MV-4-11 (cell line): Measurements from ENCODE around the gene NPAS2.

ENCODE experiments used
- DNase-seq: peaks from one replicate; lab custom pipeline; 2025; lab: John Stamatoyannopoulos, UW

NPAS2 gene

DNA sequence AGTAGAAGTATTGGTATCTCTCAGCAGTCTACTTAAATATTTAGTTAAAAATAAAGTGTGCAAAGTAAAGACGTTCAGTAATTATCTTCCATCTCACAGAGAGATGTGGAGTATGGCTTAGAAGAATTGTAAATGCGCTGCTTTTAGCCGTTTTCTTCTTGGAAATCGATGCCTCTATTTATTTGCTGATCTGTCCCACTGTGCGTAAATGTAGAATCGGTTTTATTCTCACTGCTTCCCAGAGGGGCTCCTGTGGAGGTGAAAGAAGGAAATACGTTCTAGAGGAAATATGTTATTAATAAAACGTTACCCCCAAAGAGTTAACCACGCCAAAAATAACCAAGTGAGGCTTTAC lies 1.9 kb downstream of the NPAS2 start:
- no peak for DNase-seq

DNA sequence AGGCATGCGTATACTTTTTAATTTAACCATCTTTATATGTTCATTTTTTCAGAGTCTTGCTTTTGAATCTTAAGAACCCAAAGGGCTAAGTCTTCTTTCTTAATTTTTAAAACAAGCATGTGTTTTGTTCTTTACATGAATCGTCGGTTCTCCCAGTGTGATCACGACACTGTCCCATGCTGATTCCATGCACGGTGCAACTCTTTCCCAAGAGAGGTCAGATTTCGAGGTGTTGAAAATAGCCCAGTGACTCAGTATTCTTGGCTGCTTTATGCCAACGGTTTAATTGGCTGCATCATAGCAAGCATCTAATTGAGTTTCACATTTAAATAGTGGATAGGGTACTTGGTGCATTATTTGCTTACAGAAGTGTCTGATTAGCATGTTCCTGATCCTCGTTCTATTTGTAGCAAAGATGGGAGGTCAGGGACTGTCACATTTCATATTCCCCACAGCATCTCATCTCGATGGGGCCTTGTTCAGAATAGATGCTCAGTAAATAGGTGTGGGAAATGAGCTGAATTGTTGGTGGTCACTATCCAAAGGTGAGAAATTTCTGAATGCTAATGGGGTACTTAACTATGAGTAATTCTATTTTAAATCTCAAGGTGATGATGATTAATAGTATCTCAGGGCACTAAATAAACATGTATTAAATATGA lies 2.8 kb downstream of the NPAS2 start:
- DNase-seq: no peak

DNA sequence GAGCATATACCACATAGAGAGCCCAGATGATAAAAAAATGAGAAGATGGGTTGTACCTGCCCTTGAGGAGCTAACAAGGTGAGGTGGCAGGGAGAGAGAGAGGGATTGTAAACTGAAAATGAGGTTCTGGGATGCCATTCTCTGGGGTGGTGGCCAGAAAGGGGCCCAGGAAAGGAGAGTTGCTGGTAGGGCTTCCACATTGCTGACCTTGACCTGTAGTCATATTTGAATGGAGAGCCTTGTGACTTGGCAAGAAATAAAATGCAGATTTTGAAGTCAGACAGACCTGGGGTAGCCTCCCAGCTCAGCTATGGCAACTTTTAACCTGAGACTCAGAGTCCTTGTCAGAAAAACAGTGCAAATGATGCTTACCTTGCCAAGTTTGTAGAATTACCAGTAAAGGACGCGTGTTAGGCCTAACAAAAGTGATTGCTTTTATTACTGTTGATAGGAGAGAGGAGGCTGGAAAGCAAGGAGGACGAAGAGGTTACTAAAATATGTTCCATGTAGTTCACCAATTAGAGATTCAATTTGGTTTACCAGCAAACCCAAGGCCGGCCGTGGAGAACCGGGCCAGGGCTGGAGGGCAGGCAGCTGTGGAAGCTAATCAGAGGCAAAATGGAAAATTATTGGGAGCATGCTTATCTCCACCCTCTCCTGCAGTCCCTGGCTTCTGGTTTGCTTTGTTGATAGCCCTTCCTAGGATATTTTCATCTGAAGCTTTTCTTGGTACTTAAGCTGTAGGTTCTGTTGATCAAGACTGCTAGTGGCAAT lies 3.9 kb downstream of the NPAS2 start:
- no peak for DNase-seq

DNA sequence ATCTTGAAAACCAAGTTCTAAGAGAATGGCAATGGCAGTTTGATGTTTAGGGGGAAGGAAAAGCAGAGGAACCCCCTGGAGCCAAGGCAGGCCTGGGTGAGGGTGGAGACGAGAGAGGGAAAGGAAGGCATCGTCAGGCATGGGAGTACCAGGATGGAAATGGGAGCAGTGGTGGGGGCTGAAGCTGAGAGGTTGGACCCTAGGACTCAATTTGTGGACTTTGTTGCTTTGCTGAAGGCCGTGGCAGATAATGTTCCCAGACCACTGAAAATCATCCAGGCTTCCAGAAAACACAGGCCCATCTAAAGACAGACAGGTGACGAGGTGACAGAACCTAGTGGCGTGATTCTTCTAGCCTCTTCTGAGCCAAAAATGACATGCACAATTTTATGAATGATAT lies 4.9 kb downstream of the NPAS2 start:
- no peak for DNase-seq

DNA sequence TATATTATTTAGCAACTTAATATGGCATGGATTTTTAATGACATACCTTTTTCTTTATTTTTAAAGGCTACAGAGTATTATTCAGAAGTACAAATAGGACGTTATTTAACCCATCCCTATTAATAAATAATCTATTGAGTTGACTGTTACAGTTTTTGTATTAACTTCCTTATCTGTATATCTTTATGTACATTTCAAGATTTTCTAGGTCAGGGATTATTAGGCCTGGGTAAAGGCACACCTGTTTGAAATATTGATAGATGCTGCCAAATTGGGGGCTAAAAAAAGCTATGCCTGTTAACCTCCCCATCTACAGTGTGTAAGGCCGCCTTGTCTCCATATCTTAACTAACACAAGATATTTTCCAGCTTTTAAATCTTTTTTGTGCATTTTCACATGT lies 6.6 kb downstream of the NPAS2 start:
- DNase-seq: no peak

DNA sequence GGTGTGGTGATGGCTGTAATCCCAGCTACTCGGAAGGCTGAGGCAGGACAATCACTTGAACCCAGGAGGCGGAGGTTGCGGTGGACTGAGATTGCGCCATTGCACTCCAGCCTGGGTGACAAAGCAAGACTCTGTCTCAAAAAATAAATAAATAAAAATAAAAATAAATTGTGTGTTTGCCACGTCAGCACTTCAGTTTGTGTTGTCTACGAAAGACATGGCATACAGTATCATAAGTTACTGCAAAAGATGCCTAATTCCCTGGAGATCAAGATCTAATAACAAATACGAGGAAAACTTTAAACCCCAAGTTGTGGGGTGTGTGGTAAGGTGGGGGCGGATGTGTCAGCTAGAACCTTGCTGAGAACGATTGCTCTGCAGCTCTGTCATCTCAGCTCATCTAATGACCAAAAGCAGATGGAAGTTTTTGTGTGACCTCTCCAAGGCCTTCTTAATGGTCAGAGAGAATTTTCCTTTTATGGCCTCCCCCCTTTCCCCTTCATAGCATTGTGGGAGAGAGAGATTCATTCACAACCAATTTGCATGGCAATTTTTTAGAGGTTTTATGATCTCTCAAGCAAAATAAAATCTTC lies 11.3 kb downstream of the NPAS2 start:
- peak; percentile 35 for DNase-seq

DNA sequence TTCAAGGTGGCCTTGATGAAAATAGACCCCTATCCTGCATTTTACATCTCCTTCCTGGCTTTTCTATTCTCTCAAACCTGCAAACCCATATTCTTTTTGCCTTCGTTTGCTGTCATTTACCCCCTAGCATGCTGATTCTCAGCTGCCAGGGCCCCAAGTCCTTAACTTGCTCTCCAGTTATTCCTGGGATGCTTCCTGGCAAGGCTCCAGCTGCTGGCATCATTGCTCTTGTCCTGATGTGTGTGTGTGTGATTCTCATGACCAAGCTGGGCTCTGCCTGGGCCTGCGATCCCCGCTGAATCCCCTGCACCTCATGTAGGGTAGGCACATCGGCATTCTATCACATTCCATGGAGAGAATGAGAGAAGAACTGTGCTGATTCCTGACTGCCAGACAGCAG lies 11.9 kb downstream of the NPAS2 start:
- no peak for DNase-seq

DNA sequence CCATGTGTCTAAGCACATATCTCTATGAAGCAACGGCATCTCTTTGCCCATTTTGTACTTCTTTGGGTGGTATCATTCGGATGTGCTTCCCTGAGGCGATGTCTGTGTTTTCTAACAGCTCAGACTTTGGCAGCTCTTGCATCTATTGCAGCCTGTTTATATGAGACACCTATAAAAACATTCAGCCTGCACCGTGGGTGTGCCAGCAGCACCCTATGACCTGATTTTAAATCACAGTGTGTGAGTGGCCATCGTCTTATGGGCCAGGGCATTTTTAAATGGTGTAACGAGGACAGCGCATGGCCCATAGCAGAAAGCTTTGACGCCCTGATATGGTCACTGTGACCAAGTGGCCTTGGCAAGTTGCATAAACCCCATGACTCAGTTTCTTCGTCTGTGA lies 12.9 kb downstream of the NPAS2 start:
- no peak for DNase-seq

DNA sequence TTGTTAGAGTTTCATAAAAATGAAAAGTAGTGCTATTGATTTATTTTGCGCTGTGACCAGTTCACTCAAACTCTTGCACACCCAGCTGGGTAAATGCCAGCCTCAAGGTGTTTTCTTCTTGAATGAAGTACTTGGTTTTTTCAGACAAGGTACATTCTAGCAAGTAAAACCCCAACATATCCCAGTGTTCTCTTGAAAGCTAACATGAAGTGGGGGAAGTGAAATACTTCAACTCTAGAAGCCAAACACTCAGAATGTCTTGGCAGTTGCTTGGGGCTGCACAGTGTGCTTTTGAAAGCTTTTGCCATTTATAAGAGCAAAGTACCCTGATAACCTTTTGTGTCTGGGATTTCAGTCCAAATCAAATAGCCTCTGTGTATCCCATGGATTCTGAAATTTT lies 13.4 kb downstream of the NPAS2 start:
- no peak for DNase-seq

DNA sequence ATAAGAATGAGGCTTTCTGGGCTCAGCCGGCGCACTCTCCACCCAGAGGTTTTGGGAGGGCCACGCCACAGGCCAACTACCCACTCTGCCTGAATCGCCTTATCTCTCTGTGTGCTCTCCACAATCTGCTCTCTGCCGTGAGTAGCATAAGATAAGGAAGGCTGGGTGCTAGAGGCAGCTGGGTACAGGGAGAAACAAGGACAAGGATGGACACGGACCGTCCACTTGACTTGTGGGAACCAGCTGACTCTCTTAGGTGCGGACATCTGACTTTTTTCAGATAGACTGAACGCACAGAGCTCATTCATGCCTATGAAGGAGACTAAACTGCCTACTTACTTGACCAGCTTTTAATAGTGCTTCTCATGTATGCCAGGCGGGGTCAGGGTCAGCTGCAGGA lies 14.3 kb downstream of the NPAS2 start:
- no peak for DNase-seq

DNA sequence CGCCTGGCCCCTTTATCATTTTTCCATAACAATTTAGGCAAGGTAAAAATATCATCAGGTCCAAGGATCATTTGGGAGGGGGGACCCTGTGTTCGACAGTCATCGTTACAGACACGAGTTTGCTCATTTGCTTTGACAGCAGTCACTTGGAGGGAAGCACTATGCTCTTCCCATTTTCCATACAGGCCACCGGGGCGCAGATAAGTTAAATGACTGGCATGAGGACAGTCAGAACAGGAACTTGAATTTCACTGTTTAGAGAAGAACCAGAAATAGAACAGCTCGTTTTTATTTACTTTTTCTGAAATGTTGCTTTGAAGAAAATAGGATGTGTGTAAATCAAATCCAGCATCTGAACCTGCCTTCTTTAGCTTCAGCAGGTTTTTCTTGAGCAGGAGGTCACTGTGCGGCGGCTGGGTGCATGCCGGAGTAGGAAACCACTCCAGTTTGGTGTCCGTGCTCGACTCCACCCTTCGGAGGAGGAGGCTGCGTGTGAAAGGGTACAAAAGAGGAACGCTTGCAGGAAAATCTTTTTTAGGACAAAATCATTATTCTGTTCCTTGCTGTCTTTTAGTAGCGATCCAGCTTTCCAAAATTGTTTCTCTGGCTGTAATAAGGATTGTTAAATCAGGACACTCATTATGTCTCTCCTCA lies 15.2 kb downstream of the NPAS2 start:
- DNase-seq: peak; percentile 60

DNA sequence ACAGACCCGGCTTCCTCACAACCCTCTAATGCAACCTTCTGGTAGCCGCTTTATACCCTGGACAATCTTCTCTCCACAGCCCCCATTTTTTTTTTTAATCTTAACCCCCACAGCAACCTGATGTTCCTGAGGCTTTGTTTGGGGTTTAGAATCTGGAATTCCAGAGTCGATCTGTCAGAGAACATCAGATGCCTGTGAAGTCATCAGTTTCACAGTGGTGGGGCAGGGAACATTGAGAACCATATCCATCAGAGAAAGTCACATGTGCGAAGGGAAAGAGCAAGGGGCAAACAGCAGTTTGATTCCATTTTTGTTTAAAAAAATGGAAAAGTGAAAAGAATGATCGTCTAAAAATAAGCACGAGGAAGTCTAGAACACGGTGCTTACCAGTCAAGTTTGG lies 20.6 kb downstream of the NPAS2 start:
- DNase-seq: no peak

DNA sequence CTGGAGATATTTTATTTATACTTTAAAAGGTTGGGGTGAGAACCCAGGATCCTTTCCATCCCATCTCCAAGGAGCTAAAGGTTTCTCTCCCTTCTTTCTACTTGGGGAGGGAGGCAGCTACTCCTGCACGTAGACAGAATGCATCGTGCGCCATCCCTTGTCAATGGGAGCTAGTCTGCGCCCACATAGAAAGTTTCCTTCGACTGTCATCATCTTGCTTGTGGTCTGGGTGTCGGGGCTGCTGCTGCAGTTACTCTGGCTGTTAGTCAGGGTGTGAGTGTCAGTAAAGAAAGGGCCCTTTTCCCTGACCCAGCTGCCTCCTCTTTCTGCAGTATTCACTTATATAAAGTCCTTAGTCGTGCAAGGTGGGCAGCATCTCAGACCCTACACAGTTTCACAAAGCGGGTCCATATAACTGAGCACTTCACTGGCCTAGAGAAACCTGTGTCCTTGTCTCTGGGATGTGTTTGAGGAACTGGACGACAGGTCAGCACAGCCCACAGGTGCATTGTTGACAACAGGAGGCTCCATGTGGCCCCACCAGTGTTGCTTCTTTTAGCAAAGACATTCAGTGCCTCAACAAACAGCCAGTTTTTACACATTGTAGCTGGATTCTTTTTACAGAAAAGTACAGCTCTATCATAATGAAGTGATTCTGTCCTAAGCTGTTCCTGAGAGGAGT lies 22.4 kb downstream of the NPAS2 start:
- DNase-seq: no peak

DNA sequence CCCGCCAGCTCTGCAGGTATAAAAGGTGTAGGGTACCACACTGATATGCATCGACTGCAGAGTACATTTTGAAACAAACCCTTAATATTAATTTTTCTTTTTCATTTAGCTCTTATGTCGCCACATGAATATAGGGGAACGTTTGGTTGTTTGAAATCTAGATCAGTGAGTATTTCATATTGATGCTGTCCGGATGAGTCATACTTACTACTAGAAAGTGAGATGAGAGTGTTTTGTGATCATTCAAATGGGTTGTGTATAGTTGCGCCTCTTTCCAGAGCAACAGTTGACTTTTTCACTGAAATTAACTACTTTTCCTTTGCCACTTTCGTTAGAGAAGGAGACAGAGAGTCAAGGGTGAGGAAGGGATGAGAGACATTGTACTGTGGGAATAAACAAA lies 24.6 kb downstream of the NPAS2 start:
- no peak for DNase-seq

DNA sequence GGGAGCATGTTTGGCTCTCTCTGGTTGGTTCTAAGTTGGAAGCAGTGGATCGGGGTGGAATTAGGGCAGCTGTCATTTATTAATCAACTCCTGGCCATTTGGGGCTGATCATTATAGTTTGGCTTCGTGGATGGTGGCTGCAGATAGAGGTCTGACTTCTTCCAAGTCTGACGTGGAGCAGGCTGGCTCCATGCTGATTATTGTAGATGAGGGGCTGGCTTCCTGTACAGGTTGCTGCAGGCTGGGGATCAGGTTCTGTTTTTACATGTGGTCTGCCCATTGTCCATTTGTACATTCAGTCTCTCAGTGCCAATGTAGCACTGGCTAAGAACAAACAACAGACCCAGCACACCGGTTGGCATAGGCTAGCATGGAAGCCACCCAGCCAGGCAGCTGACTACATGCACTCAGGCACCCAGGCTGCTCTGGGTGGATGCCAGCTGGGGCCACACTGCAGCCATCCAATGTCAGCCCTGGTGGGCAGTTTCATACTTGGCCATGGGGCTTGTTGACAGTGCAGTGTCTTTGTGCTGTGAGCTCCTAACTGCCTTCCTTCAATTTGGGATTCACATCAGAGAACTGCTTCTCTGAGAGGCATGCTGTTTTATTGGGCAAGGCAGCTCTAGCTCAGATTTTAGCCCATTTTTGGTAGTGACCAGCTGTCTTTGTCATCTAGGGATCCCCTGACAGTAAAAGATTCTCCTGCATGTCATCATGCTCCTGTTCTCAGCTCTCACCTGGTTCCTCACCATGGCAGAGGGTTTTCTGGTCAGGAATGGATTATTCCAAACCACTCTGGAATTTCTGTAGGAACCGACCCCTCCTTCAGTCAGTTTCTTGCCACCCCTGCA lies 25.4 kb downstream of the NPAS2 start:
- no peak for DNase-seq

DNA sequence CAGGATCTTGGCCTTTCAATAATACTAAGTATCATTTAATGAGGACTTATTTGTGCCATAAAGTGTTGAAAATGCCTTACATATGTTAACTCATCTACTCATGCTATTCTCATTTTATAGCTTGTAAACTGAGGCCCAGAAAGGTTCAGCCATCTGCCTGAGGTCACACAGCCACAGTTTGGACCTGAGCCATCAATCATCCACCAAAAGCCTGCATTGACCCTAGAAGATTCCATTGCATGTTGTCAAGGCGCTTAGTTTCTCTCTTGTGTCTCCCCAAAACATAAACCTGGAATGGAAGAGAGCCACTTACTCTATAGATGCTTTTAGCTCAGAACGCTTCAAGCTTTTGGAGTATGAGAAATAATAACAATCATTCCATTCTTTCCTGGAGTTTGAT lies 26.8 kb downstream of the NPAS2 start:
- DNase-seq: no peak

DNA sequence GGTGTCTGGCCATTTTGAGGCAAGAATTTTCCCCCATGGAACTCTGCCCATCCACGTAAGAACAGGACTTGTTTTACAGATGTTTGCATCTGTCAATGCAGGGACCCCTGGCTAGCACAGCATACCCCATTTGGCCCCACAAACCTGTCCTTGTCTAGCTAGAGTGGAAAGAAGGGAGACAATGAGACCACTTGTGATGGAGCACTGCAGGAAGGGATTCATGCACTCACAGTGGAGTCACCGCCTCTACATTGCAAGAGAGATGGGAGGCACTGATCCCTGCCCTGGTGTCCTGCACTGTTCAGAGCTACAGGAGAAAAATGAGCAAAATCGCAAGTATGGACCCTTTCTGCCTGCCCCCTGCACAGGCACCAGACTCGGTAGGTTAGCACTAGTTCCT lies 32.5 kb downstream of the NPAS2 start:
- DNase-seq: no peak

DNA sequence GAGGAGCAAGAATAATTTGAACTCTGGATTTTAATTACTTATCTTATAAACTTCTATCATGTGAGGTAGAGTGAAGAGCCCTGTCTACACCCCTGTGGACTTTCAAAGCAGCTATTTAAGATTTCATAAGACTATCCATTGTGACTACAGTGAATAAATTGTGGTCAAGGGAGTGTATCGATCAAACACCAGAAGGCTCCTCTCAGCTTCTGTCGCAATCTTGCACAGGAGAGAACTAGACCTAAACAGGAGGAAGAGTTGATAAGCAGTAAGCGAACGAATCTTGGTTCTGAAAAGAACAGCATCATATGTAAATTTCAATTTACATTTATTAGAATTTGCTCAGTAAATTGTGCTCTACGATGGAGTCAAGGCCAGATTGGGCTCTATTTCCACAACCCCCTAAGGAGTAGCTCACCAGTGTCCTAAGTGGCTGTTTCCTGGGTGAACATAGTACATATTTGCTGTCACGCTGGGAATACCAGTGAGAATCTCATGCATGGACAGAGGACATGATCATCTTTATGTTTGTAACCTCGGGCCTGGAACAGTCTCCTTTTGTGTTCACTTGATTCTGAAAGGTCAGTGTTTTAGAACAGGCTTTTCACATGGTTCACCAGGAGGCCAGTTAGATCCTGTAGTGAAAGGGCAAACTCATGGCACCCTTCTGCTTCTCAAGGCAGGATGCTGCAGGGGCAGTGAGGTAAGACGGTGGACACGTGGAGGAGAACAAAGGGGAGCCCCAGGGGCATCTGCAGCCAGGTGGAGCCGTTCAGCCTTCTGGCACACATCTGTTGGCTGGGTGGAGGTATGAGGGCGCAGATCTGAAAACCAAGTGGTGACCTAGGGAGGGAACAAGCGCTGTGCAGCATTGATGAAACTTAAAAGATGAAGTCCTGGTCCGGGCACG lies 33.3 kb downstream of the NPAS2 start:
- peak; percentile 61 for DNase-seq

DNA sequence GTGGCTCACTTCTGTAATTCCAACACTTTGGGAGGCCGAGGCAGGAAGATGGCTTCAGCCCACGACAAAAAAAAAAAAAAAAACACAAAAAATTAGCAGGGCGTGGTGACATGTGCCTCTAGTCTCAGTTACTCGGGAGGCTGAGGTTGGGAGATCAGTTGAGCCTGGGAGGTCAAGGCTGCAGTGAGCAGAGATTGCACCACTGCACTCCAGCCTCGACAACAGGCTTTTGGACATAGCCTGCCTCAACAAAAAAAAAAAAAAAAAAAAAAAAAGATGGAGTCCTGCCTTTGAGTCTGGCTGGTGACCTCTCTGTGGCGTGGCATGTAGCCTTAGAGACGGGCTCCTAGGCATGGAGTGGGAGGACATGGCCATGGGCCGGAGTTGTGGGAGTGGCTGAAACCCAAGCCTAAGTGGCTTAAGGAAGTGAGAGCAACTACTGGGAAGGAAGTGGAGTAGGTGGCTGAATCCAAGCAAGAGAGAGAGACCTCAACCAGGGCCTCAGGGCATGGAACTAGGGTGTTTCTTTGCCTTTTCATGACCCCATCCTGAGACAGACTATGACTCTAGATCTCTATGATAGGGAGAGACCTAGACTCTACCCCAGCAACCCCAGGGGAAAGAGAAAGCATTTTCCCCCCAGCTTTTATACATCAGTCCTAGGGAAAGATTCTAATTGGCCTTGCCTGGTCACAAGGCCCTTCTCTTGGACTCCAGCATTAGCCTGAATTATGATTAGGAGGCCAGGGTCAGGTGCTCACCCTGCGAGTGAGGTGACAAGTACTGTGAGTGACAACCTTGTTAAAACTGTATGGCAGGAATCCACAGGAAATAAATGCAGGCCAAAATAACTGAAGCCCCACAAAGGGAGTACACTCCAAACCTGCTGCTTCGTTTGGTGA lies 34.2 kb downstream of the NPAS2 start:
- DNase-seq: peak; percentile 94
